Esophagus muscularis mucosa (tissue), 4 donors: Measurements from ENCODE around the gene SLC6A9. TPM values are rescaled to one million over a fixed set of nuclear protein-coding genes. Genes with fewer than 3 reads are reported as not detected.

ENCODE experiments used
- DNase-seq: peaks from one replicate; pipeline ENCODE4 v3.0.0-alpha.2; 2017; ENCODE audit errors: extremely low spot score
- H3K27ac ChIP-seq, 4 donors: fragments of 200-600 bp; sonication (generic); replicated peaks in 1 of 4; 1 replicate in 3 of 4; 2 replicates in 1 of 4; pipeline ENCODE4 v1.5.1; 2016 to 2019; ENCODE audit warnings: mild to moderate bottlenecking in 1 of 4
- H3K27me3 ChIP-seq, 4 donors: fragments of 200-600 bp; sonication (generic); one replicate each; pipeline versions ENCODE4 v1.5.1 to v1.6.0; 2016 to 2019
- H3K36me3 ChIP-seq, 4 donors: fragments of 200-600 bp; sonication (generic); one replicate each; pipeline ENCODE4 v1.5.1; 2016 to 2019
- H3K4me1 ChIP-seq, 4 donors: fragments of 200-600 bp; sonication (generic); one replicate each; pipeline ENCODE4 v1.5.1; 2016 to 2019
- H3K4me3 ChIP-seq, 4 donors: fragments of 200-600 bp; sonication (generic); 1 replicate in 2 of 4; 2 replicates in 2 of 4; pipeline ENCODE4 v1.5.1; 2016 to 2019; ENCODE audit warnings: mild to moderate bottlenecking in 4 of 4, moderate library complexity in 1 of 4
- H3K9me3 ChIP-seq, 4 donors: fragments of 200-600 bp; sonication (generic); 1 replicate in 3 of 4; 2 replicates in 1 of 4; pipeline ENCODE4 v1.5.1; 2016 to 2019
- EP300 ChIP-seq: sonication (generic); formaldehyde crosslinking; IDR thresholded peaks from one replicate; pipeline ENCODE4 v1.6.1; 2017; ENCODE audit warnings: antibody characterized with exemption
- POLR2A ChIP-seq: fragments of 450-650 bp; IDR thresholded peaks from one replicate; pipeline ENCODE4 v1.6.1; 2017; ENCODE audit warnings: antibody characterized with exemption, moderate library complexity, mild to moderate bottlenecking, low read depth
- POLR2AphosphoS5 ChIP-seq, 2 donors: sonication (generic); formaldehyde crosslinking; IDR thresholded peaks; one replicate each; pipeline ENCODE4 v1.6.1; 2017; ENCODE audit warnings: antibody characterized with exemption in 2 of 2
- WGBS: methylation state at CpG from one replicate; pipeline ENCODE4 v1.1.5; 2018; 5-methylcytosine and 5-hydroxymethylcytosine counted together
- intact Hi-C: fragments of 100-400 bp; cut with DNase I; formaldehyde crosslinking; loops from one replicate; pipeline ENCODE4 v1.15.1; 2023
- total RNA-seq, 4 donors: library from RNA; depleted of rRNA; stranded (reverse); fragments of >200 nt; gene quantifications; one replicate each; pipeline versions ENCODE4 v1.1.0 to v1.2.1, GENCODE V29; 2016
- TF ChIP-seq, protein P1 (sequence below), 3 experiments: fragments of 200-600 bp in 2 of 3; fragments of 450-650 bp in 1 of 3; sonication (generic) in 2 of 3; IDR thresholded peaks; one replicate each; pipeline ENCODE4 v1.5.1; 2017 to 2019; ENCODE audit warnings: antibody characterized with exemption in 3 of 3, mild to moderate bottlenecking in 2 of 3, moderate library complexity in 1 of 3

The SLC6A9 gene
- total RNA-seq, 4 donors from 2014 or later = 5.2 to 17.9 (median 7.8) TPM

DNA sequence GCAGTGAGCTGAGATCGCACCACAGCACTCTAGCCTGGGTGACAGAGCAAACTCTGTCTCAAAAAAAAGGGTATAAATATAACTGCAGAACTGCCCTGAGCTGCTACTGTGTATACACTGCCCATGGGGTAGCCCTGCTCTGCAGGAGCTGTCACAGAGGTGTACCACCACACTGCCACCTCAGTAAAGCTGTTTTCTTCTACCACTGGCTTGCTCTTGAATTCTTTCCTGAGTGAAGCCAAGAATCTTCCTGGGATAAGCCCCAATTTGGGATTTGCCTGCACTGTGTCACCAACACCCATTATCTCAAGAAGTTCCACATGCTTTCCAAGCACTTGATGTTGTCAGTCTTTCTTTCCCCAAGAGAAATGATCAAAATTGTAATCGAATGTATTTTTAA, 30.6 kb upstream of the SLC6A9 start:
- intact Hi-C loops = no loop called here
- TF ChIP-seq EP300 (no peak), POLR2AphosphoS5 (IDR thresholded peaks at IDR 0.05) (no peak), POLR2A (no peak)
- TF ChIP-seq, protein P1, sequence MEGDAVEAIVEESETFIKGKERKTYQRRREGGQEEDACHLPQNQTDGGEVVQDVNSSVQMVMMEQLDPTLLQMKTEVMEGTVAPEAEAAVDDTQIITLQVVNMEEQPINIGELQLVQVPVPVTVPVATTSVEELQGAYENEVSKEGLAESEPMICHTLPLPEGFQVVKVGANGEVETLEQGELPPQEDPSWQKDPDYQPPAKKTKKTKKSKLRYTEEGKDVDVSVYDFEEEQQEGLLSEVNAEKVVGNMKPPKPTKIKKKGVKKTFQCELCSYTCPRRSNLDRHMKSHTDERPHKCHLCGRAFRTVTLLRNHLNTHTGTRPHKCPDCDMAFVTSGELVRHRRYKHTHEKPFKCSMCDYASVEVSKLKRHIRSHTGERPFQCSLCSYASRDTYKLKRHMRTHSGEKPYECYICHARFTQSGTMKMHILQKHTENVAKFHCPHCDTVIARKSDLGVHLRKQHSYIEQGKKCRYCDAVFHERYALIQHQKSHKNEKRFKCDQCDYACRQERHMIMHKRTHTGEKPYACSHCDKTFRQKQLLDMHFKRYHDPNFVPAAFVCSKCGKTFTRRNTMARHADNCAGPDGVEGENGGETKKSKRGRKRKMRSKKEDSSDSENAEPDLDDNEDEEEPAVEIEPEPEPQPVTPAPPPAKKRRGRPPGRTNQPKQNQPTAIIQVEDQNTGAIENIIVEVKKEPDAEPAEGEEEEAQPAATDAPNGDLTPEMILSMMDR (IDR thresholded peaks at IDR 0.05) = no peak
- WGBS = 78% methylated on average over 2 of the region's 2 CpGs

DNA sequence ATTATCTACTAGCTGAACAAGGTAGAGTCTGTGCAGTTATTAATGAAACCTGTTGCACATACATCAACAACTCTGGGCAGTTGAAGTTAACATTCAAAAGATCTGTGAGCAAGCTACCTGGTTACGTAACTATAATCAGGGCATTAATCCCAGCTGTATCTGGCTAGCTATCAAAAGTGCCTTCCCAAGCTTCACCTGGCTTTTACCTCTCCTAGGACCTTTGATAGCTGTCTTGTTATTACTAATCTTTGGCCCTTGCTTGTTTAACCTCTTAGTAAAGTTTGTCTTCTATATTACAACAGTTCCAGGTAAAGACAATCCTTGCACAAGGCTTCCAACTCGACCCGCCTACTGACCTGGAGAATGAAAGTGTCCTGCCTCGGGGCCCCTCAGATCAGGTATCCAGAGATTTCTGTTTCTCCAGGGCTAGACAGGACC, 29.6 kb upstream of the SLC6A9 start:
- Histone ChIP-seq H3K27ac (peak overlapping the region in 3 of 4 donors; percentile 56 to 71 (median 68)), H3K27me3 (no peaks in the 10 kb centered on the region), H3K36me3 (no peaks in the 10 kb centered on the region), H3K4me1 (peaks cover 3 to 37% (median 22%) of the 10 kb centered on the region in 4 donors), H3K9me3 (no peaks in the 10 kb centered on the region), H3K4me3 (no peak overlapping the region)
- DNase-seq = no peak
- intact Hi-C loops = no loop called here
- TF ChIP-seq EP300 (no peak), POLR2AphosphoS5 (IDR thresholded peaks at IDR 0.05) (no peak), POLR2A (no peak)
- TF ChIP-seq, protein P1 (IDR thresholded peaks at IDR 0.05) = no peak
- WGBS = 92% methylated on average over 4 of the region's 4 CpGs

More for the DNA sequence above, 30.6 kb upstream of the SLC6A9 start:
- no peaks in the 10 kb centered on the region for H3K36me3 ChIP-seq
- peaks cover 3 to 37% (median 22%) of the 10 kb centered on the region in 4 donors for H3K4me1 ChIP-seq
- DNase-seq = no peak
- H3K4me3 ChIP-seq = no peak overlapping the region
- no peaks in the 10 kb centered on the region for H3K27me3 ChIP-seq
- no peaks in the 10 kb centered on the region for H3K9me3 ChIP-seq
- peak overlapping the region in 2 of 4 donors; percentile 7 to 71 for H3K27ac ChIP-seq

DNA sequence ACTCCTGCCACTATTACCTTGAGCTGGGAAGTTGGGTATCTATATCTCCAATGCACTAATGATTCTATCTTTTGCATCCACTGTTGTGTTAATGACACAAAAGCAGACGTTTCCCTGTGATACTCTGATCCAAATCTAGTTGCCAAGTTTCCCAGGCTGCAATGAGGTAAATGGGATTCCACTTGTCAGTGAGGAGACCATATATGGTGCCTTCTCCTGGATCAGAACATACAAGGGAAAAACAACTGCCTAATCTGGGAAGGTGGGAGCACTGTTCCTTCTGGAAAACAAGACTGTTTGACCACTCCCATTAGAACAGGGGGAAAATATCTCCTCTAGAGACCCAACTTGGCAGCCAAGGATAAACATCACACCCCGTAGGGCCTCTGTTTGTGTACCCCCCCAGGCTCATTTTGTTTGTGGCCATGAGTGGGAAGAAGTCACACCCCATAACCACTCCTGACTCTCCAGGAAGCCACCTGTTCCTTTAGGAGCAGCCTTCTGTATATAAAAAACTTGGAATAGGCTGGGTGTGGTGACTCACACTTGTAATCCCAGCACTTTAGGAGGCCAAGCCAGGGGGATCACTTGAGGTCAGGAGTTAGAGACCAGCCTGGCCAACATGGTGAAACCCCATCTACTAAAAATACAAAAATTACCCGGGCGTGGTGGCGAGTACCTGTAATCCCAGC, 28.5 kb upstream of the SLC6A9 start:
- H3K4me1 ChIP-seq = peaks cover 3 to 37% (median 22%) of the 10 kb centered on the region in 4 donors
- H3K4me3 ChIP-seq = no peak overlapping the region
- TF ChIP-seq POLR2AphosphoS5 (IDR thresholded peaks at IDR 0.05) = peak in 1 of 2 donors; percentile 27
- no peak for TF ChIP-seq EP300
- H3K9me3 ChIP-seq = no peaks in the 10 kb centered on the region
- intact Hi-C loops = no loop called here
- no peaks in the 10 kb centered on the region for H3K27me3 ChIP-seq
- WGBS = 50% methylated on average over 5 of the region's 5 CpGs
- peak overlapping the region in 3 of 4 donors; percentile 56 to 71 (median 68) for H3K27ac ChIP-seq
- H3K36me3 ChIP-seq = no peaks in the 10 kb centered on the region
- DNase-seq = no peak

DNA sequence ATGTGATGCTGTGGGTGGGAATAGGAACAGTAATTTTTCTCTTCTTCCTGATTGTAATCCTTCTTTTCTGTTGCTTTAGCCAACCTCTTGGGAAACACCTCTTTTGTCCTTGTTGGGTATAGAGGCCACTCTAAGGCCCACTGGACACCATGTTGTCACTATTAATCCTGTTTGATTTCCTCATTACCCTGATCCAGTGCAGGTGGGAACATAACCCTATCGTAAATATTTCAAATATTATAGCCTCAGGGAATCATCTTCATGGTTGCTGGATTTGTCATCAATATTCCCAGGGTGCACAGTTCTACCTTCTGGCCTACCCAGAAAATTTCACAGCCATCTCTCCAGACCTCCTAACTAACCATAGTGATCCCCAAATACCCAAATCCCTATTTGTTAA, 27.9 kb upstream of the SLC6A9 start:
- peaks cover 3 to 37% (median 22%) of the 10 kb centered on the region in 4 donors for H3K4me1 ChIP-seq
- no peaks in the 10 kb centered on the region for H3K27me3 ChIP-seq
- WGBS = 86% methylated on average over 1 of the region's 1 CpG
- no peaks in the 10 kb centered on the region for H3K9me3 ChIP-seq
- intact Hi-C loops = no loop called here
- peak overlapping the region in 3 of 4 donors; percentile 56 to 71 (median 68) for H3K27ac ChIP-seq
- no peak for DNase-seq
- H3K36me3 ChIP-seq = no peaks in the 10 kb centered on the region
- TF ChIP-seq POLR2AphosphoS5 (IDR thresholded peaks at IDR 0.05) (no peak), EP300 (no peak), POLR2A (no peak)
- TF ChIP-seq, protein P1 (IDR thresholded peaks at IDR 0.05) = no peak
- H3K4me3 ChIP-seq = no peak overlapping the region

DNA sequence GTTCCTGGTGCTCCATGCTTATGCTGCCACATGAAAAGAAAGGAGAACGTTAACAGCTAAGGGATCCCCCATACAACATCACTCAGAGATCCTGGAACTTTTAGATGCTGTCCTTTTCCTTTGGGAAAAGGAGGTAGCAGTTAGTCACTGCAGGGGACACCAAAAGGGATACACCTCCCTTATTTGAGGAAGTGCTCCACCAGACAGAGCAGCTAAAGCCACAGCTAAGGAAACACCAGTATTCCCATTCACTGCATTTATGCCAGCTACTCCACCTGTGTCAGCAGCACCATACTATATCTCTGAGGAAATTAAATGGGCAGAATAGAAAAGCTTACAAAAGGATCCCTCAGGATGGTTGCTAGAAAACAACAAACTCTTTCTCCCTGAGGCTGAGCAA, 26.0 kb upstream of the SLC6A9 start:
- DNase-seq = no peak
- no peak for TF ChIP-seq POLR2A
- no peak for TF ChIP-seq EP300
- no peak for TF ChIP-seq POLR2AphosphoS5 (IDR thresholded peaks at IDR 0.05)
- TF ChIP-seq, protein P1 (IDR thresholded peaks at IDR 0.05) = no peak
- intact Hi-C loops = no loop called here
- Histone ChIP-seq H3K9me3 (no peaks in the 10 kb centered on the region), H3K4me3 (no peak overlapping the region), H3K36me3 (no peaks in the 10 kb centered on the region), H3K27ac (peak overlapping the region in 2 of 4 donors; percentile 68 to 71), H3K4me1 (peaks cover 3 to 32% (median 25%) of the 10 kb centered on the region in 4 donors), H3K27me3 (no peaks in the 10 kb centered on the region)
- 87% methylated on average over 1 of the region's 1 CpG for WGBS
